Stimulated activated naive CD8-positive, alpha-beta T cell treated with anti-CD3 and anti-CD28 coated beads, Interleukin-15, amount 100 ng/mL, for 72 hours (primary cell): Measurements from ENCODE around the gene U2AF2.
A peak's percentile ranks its signal among the peaks of the same experiment; 100 is the strongest.

Source experiments
- ATAC-seq: fragments of 150-1000 bp; cut with Tn5 transposase; 2 replicates; pipeline ENCODE4 v1.10.0; 2021; ENCODE audit warnings: mild to moderate bottlenecking, moderate library complexity
- DNase-seq, 2 donors: peaks; one replicate each; pipeline ENCODE4 v3.0.0; 2021 to 2022
- H3K27ac Mint-ChIP-seq, 2 donors: one replicate each; pipeline ENCODE4 v1.8.0; 2022; ENCODE audit warnings: mild to moderate bottlenecking in 2 of 2, mixed read lengths in 2 of 2, moderate library complexity in 2 of 2
- H3K27me3 Mint-ChIP-seq: one replicate; pipeline ENCODE4 v1.8.0; 2022; ENCODE audit warnings: mixed read lengths
- H3K4me1 Mint-ChIP-seq: one replicate; pipeline ENCODE4 v1.8.0; 2022; ENCODE audit warnings: mild to moderate bottlenecking, mixed read lengths
- H3K4me3 Mint-ChIP-seq, 2 donors: one replicate each; pipeline ENCODE4 v1.8.0; 2022; ENCODE audit warnings: mild to moderate bottlenecking in 2 of 2, mixed read lengths in 2 of 2, moderate library complexity in 1 of 2
- H3K9me3 Mint-ChIP-seq, 2 donors: one replicate each; pipeline ENCODE4 v1.8.0; 2022; ENCODE audit warnings: mixed read lengths in 2 of 2

The U2AF2 gene

DNA sequence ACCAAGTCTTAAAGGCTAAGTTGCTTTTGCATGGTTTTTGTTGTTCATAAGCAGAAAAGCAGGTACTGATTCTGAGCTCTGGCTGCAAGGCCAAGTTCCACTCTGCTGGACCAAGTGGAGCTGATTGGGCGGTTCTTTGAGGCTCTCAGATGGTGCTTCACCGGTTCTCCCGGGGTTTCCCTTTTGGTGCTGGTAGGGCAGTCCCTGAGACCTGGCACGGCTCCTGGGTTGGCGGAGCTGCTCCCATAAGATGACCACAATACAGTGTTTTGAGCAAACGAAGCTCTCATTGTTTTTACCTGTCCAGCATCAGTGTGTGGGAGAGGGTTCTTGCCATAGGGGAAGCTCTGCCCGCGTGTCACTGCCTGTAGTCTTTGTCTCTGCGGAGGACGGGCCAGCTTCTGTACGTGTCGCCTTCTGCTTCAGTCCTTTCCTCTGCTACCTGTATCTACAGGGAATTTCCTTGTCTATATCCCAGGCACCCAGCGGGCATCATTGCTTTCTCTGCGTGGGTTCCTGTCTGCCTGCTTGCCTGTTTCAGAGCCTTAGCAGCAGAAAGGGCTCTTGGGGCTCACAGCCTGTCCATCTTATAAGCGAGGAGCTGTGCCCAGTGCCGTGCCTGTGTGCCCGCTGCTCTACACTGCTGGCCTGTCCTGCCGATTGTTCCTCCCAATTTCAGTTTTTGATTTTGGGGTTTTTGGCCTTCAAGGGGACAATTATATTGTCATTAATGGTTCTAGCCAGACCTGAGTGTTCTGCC, 2.3 kb downstream of the U2AF2 start:
- DNase-seq (peak in 1 of 2 donors; percentile 55), ATAC-seq (no peak)
- Mint-ChIP-seq H3K9me3 (no peaks in the 10 kb centered on the region), H3K4me3 (peak overlapping the region; percentile 88 to 90), H3K4me1 (peaks cover 53% of the 10 kb centered on the region), H3K27me3 (no peaks in the 10 kb centered on the region), H3K27ac (peak overlapping the region; percentile 52 to 86)

DNA sequence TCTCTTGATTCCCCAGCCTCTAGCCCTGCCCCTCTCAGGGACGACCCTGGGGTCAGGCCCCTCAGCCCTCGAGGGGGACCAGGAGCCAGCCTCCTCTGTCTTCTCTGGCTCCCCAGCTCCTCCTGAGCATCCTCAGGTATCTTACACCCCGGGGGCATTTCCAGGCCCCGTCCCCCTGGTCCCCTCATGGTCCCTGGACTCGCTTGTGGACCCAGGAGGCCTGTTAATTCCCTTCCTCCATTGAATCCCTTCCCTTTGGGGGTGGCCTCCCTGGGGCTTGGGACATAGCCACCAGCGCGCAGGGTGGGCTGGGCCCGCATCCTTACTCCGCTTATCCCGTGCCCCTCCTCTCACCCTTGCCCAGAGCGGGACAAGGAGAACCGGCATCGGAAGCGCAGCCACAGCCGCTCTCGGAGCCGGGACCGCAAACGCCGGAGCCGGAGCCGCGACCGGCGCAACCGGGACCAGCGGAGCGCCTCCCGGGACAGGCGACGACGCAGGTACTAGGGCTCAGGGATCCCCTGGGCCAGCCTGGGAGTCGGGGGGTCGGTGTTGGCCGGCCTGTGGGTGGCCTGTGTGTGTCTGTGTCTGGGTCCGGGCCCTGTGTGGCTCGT, 4.1 kb downstream of the U2AF2 start:
- H3K4me3 Mint-ChIP-seq, result peak overlapping the region; percentile 58 to 60
- DNase-seq (no peak), ATAC-seq (no peak)
- H3K27ac Mint-ChIP-seq, result no peak overlapping the region
- no peaks in the 10 kb centered on the region for H3K9me3 Mint-ChIP-seq
- H3K27me3 Mint-ChIP-seq, result no peaks in the 10 kb centered on the region
- peaks cover 70% of the 10 kb centered on the region for H3K4me1 Mint-ChIP-seq

DNA sequence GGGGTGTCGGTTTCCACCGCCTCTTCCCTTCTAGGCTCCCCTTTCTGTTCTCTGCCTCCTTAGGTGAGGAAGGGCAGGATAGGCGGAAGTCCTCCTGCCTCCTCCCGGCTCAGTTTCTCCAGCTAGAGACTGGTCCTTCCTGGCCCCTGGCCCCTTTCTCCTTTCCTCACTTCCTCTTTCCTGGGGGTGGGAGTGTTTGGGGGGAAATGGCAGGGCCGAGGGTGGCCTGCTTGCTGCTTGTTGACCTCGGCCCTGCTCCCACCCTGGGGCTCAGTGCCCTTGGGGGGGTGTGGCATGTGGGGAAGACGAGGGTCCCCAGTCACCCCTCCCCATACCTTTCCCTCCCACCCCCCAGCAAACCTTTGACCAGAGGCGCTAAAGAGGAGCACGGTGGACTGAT, 5.0 kb downstream of the U2AF2 start:
- DNase-seq (no peak), ATAC-seq (no peak)
- Mint-ChIP-seq H3K4me3 (peak overlapping the region; percentile 58 to 60), H3K9me3 (no peaks in the 10 kb centered on the region), H3K27me3 (no peaks in the 10 kb centered on the region), H3K27ac (peak overlapping the region; percentile 66 to 98), H3K4me1 (peaks cover 74% of the 10 kb centered on the region)

- Mint-ChIP-seq H3K4me1 (peaks cover 74% of the 10 kb centered on the region), H3K27me3 (no peaks in the 10 kb centered on the region), H3K27ac (peak overlapping the region; percentile 66 to 87), H3K4me3 (no peak overlapping the region), H3K9me3 (no peaks in the 10 kb centered on the region)
- DNase-seq (no peak), ATAC-seq (no peak)
Observed at GRCh38 chr19:55660404-55660803, 5.6 kb downstream of the U2AF2 start.

DNA sequence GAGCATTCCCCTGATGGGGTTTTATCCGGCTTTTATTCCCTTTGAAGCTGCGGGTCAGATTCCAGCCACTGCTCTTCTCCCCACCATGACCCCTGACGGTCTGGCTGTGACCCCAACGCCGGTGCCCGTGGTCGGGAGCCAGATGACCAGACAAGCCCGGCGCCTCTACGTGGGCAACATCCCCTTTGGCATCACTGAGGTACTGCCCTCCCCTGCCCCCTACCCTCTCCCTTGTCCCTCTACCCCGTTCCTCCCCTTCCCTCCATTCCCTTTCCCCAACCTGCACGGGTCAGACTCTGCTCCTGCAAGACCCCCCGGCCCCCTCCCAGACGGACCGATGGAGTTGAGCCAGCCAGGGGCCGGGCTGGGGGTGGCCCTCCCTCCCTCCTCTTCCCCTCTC, 6.2 kb downstream of the U2AF2 start:
- Mint-ChIP-seq H3K9me3 (no peaks in the 10 kb centered on the region), H3K27ac (peak overlapping the region in 1 of 2 donors; percentile 87), H3K4me1 (peaks cover 76% of the 10 kb centered on the region), H3K4me3 (no peak overlapping the region), H3K27me3 (no peaks in the 10 kb centered on the region)
- DNase-seq, result no peak
- no peak for ATAC-seq

DNA sequence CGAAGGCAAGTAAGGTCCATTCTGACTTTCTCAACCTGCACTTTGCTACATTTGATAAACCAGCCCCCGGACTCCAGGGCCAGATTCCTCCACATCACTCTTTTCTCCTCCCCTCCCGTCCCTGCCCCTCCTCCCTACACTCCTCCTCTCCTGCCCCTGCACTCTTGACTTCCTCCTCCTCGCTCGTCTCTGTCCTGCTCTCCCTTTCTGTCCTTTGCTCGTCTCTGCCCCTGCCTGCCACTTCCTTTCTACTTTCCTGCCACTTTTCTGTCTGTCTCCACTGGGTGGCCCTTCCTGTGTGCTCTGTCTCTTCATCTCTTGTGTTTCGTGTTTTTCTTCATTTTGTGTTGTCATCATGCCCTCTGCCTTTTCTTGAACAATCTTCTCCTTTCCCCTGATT, 7.0 kb downstream of the U2AF2 start:
- H3K9me3 Mint-ChIP-seq, result no peaks in the 10 kb centered on the region
- H3K27me3 Mint-ChIP-seq, result no peaks in the 10 kb centered on the region
- no peak for DNase-seq
- H3K27ac Mint-ChIP-seq, result peak overlapping the region in 1 of 2 donors; percentile 87
- no peak overlapping the region for H3K4me3 Mint-ChIP-seq
- H3K4me1 Mint-ChIP-seq, result peaks cover 80% of the 10 kb centered on the region
- ATAC-seq, result no peak

DNA sequence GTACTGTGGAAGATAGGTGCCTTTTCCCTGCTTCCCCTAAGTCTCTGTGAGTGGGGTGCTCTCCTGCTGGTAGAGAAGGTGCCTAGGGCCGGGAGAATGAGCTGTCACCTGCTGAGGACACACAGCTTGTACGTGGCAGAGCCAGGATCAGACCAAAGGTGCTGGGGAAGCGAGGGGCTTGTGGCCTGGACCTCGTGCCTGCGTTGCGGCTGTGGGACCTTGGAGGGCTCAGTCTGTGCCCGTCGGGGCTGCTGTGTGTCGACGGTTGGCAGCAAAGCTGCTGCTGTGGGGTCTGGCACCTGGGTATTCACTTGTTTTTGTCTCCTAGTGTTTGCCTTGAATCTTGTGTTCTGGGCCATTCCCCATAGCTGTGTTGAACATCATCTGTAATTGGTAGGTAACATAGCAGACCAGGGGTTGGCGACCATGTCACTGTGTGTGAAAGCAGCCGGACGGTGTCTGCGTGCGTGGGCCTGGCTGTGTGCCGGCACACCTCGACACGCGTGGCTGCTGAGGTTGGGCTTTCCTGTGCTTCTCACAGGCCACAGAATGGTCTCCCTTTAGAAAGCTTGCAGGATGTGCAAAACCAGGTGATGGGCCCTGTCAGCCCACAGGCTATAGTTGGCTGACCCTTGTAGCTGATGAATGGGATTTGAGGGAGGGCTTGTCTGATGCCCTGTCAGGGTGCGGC, 9.2 kb downstream of the U2AF2 start:
- H3K4me1 Mint-ChIP-seq, result peaks cover 73% of the 10 kb centered on the region
- H3K27me3 Mint-ChIP-seq, result no peaks in the 10 kb centered on the region
- H3K27ac Mint-ChIP-seq, result peak overlapping the region in 1 of 2 donors; percentile 82
- no peaks in the 10 kb centered on the region for H3K9me3 Mint-ChIP-seq
- H3K4me3 Mint-ChIP-seq, result no peak overlapping the region
- DNase-seq (no peak), ATAC-seq (no peak)

DNA sequence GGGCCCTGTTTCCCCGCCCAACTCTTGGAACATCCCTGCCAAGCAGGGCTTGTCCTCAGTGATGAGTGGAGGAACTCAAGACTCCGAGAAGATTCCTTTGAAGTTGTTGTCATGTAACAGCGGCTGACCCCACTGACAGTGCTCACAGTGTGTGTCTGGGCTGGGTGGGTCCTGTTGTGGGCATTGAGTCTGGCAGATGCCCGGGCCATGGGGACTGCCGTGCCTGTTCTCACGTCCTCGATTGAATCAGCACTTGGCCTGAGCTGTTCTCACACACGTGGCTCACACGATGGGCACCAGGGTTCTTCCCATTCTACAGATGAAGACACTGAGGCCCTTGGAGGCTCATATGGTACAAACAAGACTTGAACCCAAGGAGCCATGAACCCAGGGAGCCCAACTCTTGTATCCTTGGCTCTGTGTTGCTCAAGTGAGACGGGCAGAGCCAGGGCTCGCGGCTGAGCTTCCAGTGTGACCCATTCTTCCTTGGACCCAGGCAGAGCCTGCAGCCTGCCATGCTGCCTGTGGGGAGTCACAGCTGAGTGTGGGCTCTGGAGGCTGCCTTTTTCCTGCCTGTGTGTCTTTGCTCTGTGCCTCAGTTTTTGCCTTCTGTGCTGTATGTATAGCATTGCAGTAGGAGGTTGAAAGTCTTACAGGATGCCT, 11.6 kb downstream of the U2AF2 start:
- peak overlapping the region in 1 of 2 donors; percentile 75 for H3K27ac Mint-ChIP-seq
- peaks cover 77% of the 10 kb centered on the region for H3K4me1 Mint-ChIP-seq
- no peaks in the 10 kb centered on the region for H3K9me3 Mint-ChIP-seq
- H3K4me3 Mint-ChIP-seq, result no peak overlapping the region
- DNase-seq (no peak), ATAC-seq (no peak)
- H3K27me3 Mint-ChIP-seq, result no peaks in the 10 kb centered on the region

- H3K27ac Mint-ChIP-seq, result peak overlapping the region in 1 of 2 donors; percentile 75
- no peaks in the 10 kb centered on the region for H3K9me3 Mint-ChIP-seq
- no peak overlapping the region for H3K4me3 Mint-ChIP-seq
- peaks cover 77% of the 10 kb centered on the region for H3K4me1 Mint-ChIP-seq
- no peak for ATAC-seq
- no peaks in the 10 kb centered on the region for H3K27me3 Mint-ChIP-seq
- DNase-seq, result no peak
Observed at GRCh38 chr19:55667006-55667381, 12.2 kb downstream of the U2AF2 start.

DNA sequence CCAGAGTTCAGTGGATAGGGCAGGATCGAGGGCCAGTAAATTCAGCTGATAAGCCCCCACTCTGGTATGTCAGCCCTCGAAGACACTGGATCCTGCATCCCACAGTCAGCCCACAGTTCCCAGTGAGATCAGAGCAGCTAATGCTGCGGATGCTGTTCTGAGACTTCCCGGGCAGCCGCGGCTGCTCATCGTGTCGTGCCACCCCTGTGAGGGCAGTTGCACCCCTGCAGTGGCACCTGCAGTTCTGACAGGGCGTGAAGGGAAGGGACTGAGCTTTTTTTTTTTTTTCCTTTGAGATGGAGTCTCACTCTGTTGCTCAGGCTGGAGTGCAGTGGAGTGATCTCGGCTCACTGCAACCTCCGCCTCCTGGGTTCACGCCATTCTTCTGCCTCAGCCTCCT, 12.7 kb downstream of the U2AF2 start:
- no peak for ATAC-seq
- H3K27ac Mint-ChIP-seq, result no peak overlapping the region
- no peak overlapping the region for H3K4me3 Mint-ChIP-seq

GRCh38 chr19:55667958-55668357, 13.1 kb downstream of the U2AF2 start:
- ATAC-seq, result no peak
- Mint-ChIP-seq H3K4me1 (peaks cover 75% of the 10 kb centered on the region), H3K27ac (no peak overlapping the region), H3K4me3 (no peak overlapping the region), H3K9me3 (no peaks in the 10 kb centered on the region), H3K27me3 (no peaks in the 10 kb centered on the region)
- no peak for DNase-seq

More for the DNA sequence above, 12.7 kb downstream of the U2AF2 start:
- H3K9me3 Mint-ChIP-seq, result no peaks in the 10 kb centered on the region
- no peaks in the 10 kb centered on the region for H3K27me3 Mint-ChIP-seq
- peaks cover 78% of the 10 kb centered on the region for H3K4me1 Mint-ChIP-seq
- DNase-seq, result no peak

- H3K4me3 Mint-ChIP-seq, result no peak overlapping the region
- DNase-seq, result no peak
- ATAC-seq, result no peak
- no peak overlapping the region for H3K27ac Mint-ChIP-seq
- no peaks in the 10 kb centered on the region for H3K27me3 Mint-ChIP-seq
- H3K4me1 Mint-ChIP-seq, result peaks cover 75% of the 10 kb centered on the region
- no peaks in the 10 kb centered on the region for H3K9me3 Mint-ChIP-seq
Observed at GRCh38 chr19:55668603-55669348, 13.9 kb downstream of the U2AF2 start.

GRCh38 chr19:55669418-55670279, 14.8 kb downstream of the U2AF2 start:
- Mint-ChIP-seq H3K9me3 (no peaks in the 10 kb centered on the region), H3K4me3 (no peak overlapping the region), H3K27me3 (no peaks in the 10 kb centered on the region), H3K27ac (no peak overlapping the region), H3K4me1 (peaks cover 76% of the 10 kb centered on the region)
- ATAC-seq, result no peak
- DNase-seq, result no peak

DNA sequence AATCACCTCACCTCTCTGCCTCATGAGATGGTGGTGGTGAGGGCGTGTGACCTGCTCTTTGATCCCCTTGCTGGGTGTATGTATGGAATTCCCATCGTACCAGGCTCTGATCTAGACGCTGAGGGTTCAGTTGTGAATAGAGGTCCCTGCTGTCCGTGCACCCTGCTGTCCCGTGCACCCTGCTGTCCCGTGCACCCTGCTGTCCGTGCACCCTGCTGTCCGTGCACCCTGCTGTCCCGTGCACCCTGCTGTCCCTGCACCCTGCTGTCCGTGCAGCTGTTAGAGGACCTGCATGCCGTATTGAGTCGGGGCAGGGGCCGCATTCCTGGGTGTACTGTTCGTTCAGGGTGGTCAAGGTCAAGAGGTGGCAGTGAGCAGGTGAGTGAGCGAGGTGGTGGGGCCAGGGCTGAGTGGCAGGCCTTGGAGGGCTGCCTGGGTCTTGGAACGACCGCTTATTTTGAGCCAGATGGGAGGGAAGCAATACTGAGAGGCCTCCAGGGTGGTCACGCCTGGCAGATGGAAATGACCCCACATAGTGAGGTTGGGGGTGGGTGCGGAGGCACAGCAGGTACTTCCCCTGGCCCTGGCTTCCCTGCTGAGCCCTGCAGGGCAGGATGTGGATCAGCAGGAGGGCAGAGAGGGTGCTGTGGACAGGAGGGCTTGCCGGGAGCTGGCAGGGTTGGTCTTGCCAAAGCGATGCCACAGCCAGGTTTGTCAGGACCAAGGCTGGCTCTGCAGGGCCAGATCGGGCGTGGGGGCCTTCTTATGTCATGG, 15.6 kb downstream of the U2AF2 start:
- Mint-ChIP-seq H3K4me3 (no peak overlapping the region), H3K27ac (peak overlapping the region in 1 of 2 donors; percentile 60), H3K27me3 (no peaks in the 10 kb centered on the region), H3K9me3 (no peaks in the 10 kb centered on the region), H3K4me1 (peaks cover 78% of the 10 kb centered on the region)
- ATAC-seq (no peak), DNase-seq (no peak)
